Hepatocyte (in vitro differentiated cells): ENCODE data around the gene FRMPD1.

Source experiments
- EZH2 ChIP-seq: fragments of 200-600 bp; sonication (generic); IDR thresholded peaks from 2 replicates; pipeline ENCODE4 v1.6.1; 2016; ENCODE audit warnings: antibody characterized with exemption, mild to moderate bottlenecking, borderline replicate concordance
- EZH2phosphoT487 ChIP-seq: fragments of 200-600 bp; sonication (generic); IDR thresholded peaks from one replicate; pipeline ENCODE4 v1.6.1; 2018; ENCODE audit warnings: antibody characterized with exemption, mild to moderate bottlenecking, low read depth, moderate library complexity; ENCODE audit not compliant: unreplicated experiment, severe bottlenecking
- TF ChIP-seq, protein P1 (sequence below): fragments of 200-600 bp; sonication (generic); IDR thresholded peaks from 2 replicates; pipeline ENCODE4 v1.5.1; 2016; ENCODE audit warnings: antibody characterized with exemption, mild to moderate bottlenecking; ENCODE audit not compliant: poor library complexity

DNA sequence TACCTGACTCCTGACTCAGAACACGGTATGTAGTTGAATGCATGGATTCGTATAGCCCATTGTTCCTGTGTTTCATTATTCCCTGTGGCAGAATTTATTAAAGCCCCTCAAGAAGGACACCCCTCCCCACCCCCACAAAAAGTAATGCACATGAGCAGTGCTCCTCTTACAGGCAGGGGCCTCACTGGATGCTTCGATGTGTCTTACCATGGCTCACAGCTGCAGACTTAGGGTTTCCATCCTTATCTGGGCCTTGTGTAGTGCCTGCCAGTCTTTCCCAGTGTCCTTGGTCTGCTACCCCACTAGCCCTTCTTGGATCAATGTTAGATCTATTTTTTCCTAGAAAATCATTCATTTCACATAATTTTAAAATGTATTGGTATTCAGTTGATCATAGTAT lies 119.2 kb downstream of the FRMPD1 start:
- no peak for TF ChIP-seq EZH2
- TF ChIP-seq, protein P1, sequence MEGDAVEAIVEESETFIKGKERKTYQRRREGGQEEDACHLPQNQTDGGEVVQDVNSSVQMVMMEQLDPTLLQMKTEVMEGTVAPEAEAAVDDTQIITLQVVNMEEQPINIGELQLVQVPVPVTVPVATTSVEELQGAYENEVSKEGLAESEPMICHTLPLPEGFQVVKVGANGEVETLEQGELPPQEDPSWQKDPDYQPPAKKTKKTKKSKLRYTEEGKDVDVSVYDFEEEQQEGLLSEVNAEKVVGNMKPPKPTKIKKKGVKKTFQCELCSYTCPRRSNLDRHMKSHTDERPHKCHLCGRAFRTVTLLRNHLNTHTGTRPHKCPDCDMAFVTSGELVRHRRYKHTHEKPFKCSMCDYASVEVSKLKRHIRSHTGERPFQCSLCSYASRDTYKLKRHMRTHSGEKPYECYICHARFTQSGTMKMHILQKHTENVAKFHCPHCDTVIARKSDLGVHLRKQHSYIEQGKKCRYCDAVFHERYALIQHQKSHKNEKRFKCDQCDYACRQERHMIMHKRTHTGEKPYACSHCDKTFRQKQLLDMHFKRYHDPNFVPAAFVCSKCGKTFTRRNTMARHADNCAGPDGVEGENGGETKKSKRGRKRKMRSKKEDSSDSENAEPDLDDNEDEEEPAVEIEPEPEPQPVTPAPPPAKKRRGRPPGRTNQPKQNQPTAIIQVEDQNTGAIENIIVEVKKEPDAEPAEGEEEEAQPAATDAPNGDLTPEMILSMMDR = no peak
- TF ChIP-seq EZH2phosphoT487 = no peak
